ENCODE measurements around the gene PRSS56. TPM values are rescaled to one million over a fixed set of nuclear protein-coding genes. Genes with fewer than 3 reads are reported as not detected.

Gene PRSS56
- total RNA-seq, 2 donors from 2014 or later, result not detected

GRCh38 chr2:232490221-232491138 lies 29.7 kb upstream of the PRSS56 start:
- WGBS, 2 experiments (ENCODE audit: insufficient coverage in 1 of 2, insufficient read length in 1 of 2), result 89 to 97% methylated on average over 10 to 30 of the region's 30 CpGs
- H3K27me3 ChIP-seq (ENCODE audit: control insufficient read depth, insufficient read depth, low read length, poor library complexity, severe bottlenecking), result peaks cover 46% of the 10 kb centered on the region
- H3K4me3 ChIP-seq (ENCODE audit: low read length), result no peak overlapping the region
- no peak overlapping the region for H3K9ac ChIP-seq (ENCODE audit: extremely low read depth, low read length, poor library complexity, severe bottlenecking)
- Mint-ChIP-seq H3K4me3 (no peak overlapping the region), H3K4me1 (peaks cover 11% of the 10 kb centered on the region), H3K27ac (no peak overlapping the region), H3K36me3 (ENCODE audit: low read depth) (no peaks in the 10 kb centered on the region), H3K27me3 (ENCODE audit: insufficient read depth) (peaks cover 48% of the 10 kb centered on the region), H3K9me3 (no peaks in the 10 kb centered on the region)
- H3K27ac ChIP-seq (ENCODE audit: low read depth, low read length), result no peak overlapping the region
- peak; percentile 45 for DNase-seq
- TF ChIP-seq CTCF (conservative IDR thresholded peaks at IDR 0.05), result no peak
- no peaks in the 10 kb centered on the region for H3K9me3 ChIP-seq (ENCODE audit: control insufficient read depth, low read length)
- no peaks in the 10 kb centered on the region for H3K36me3 ChIP-seq (ENCODE audit: control insufficient read depth, insufficient read depth, low read length)
- no peaks in the 10 kb centered on the region for H3K4me1 ChIP-seq (ENCODE audit: control insufficient read depth, insufficient read depth, low read length)

- Mint-ChIP-seq H3K4me3 (no peak overlapping the region), H3K36me3 (ENCODE audit: low read depth) (no peaks in the 10 kb centered on the region), H3K27me3 (ENCODE audit: insufficient read depth) (peaks cover 42% of the 10 kb centered on the region), H3K4me1 (peaks cover 11% of the 10 kb centered on the region), H3K9me3 (no peaks in the 10 kb centered on the region), H3K27ac (no peak overlapping the region)
- no peak overlapping the region for H3K9ac ChIP-seq (ENCODE audit: extremely low read depth, low read length, poor library complexity, severe bottlenecking)
- no peaks in the 10 kb centered on the region for H3K9me3 ChIP-seq (ENCODE audit: control insufficient read depth, low read length)
- H3K27me3 ChIP-seq (ENCODE audit: control insufficient read depth, insufficient read depth, low read length, poor library complexity, severe bottlenecking), result peaks cover 39% of the 10 kb centered on the region
- no peak overlapping the region for H3K27ac ChIP-seq (ENCODE audit: low read depth, low read length)
- no peaks in the 10 kb centered on the region for H3K4me1 ChIP-seq (ENCODE audit: control insufficient read depth, insufficient read depth, low read length)
- no peak for TF ChIP-seq CTCF (conservative IDR thresholded peaks at IDR 0.05)
- WGBS, 2 experiments (ENCODE audit: insufficient coverage in 1 of 2, insufficient read length in 1 of 2), result 88 to 95% methylated on average over 9 to 12 of the region's 12 CpGs
- DNase-seq, result peak; percentile 33
- H3K36me3 ChIP-seq (ENCODE audit: control insufficient read depth, insufficient read depth, low read length), result no peaks in the 10 kb centered on the region
- no peak overlapping the region for H3K4me3 ChIP-seq (ENCODE audit: low read length)
These were observed 28.9 kb upstream of the PRSS56 start for GRCh38 chr2:232491139-232491780.

- WGBS, 2 experiments (ENCODE audit: insufficient coverage in 1 of 2, insufficient read length in 1 of 2), result 72 to 76% methylated on average over 3 to 8 of the region's 8 CpGs
These were observed 27.8 kb upstream of the PRSS56 start for GRCh38 chr2:232492236-232492848.

More at GRCh38 chr2:232492236-232492848, 27.8 kb upstream of the PRSS56 start:
- Mint-ChIP-seq H3K4me3 (no peak overlapping the region), H3K9me3 (no peaks in the 10 kb centered on the region), H3K27ac (no peak overlapping the region), H3K4me1 (peaks cover 11% of the 10 kb centered on the region), H3K36me3 (ENCODE audit: low read depth) (no peaks in the 10 kb centered on the region), H3K27me3 (ENCODE audit: insufficient read depth) (peaks cover 33% of the 10 kb centered on the region)
- Histone ChIP-seq H3K27me3 (ENCODE audit: control insufficient read depth, insufficient read depth, low read length, poor library complexity, severe bottlenecking) (peaks cover 28% of the 10 kb centered on the region), H3K4me1 (ENCODE audit: control insufficient read depth, insufficient read depth, low read length) (no peaks in the 10 kb centered on the region), H3K4me3 (ENCODE audit: low read length) (no peak overlapping the region), H3K9me3 (ENCODE audit: control insufficient read depth, low read length) (no peaks in the 10 kb centered on the region), H3K27ac (ENCODE audit: low read depth, low read length) (no peak overlapping the region), H3K36me3 (ENCODE audit: control insufficient read depth, insufficient read depth, low read length) (no peaks in the 10 kb centered on the region), H3K9ac (ENCODE audit: extremely low read depth, low read length, poor library complexity, severe bottlenecking) (no peak overlapping the region)
- peak; percentile 72 for DNase-seq
- no peak for TF ChIP-seq CTCF (conservative IDR thresholded peaks at IDR 0.05)
